Stimulated activated memory B cell treated with anti-CD40 and anti-IgM and Interleukin-4, amounts not matched to agents 10 μg/mL and 1 μg/mL and 100 μg/mL, for 72 hours (primary cell): ENCODE measurements around the gene CEL.
"Not testable (repeated sequence)": the region's sequence is repeated elsewhere in the genome, so short reads cannot be mapped to it uniquely, and the experiment has no call there.

ENCODE experiments used
- ATAC-seq: fragments of 150-1000 bp; cut with Tn5 transposase; 2 replicates; pipeline ENCODE4 v1.10.0; 2021
- H3K27ac Mint-ChIP-seq: one replicate; pipeline ENCODE4 v1.8.0; 2022; ENCODE audit warnings: mild to moderate bottlenecking, mixed read lengths
- H3K27me3 Mint-ChIP-seq: one replicate; pipeline ENCODE4 v1.8.0; 2022; ENCODE audit warnings: mixed read lengths
- H3K36me3 Mint-ChIP-seq: one replicate; pipeline ENCODE4 v1.8.0; 2022; ENCODE audit warnings: mixed read lengths
- H3K4me1 Mint-ChIP-seq: one replicate; pipeline ENCODE4 v1.8.0; 2022; ENCODE audit warnings: mixed read lengths
- H3K4me3 Mint-ChIP-seq: one replicate; pipeline ENCODE4 v1.8.0; 2022; ENCODE audit warnings: mild to moderate bottlenecking, moderate library complexity, mixed read lengths
- H3K9me3 Mint-ChIP-seq: one replicate; pipeline ENCODE4 v1.8.0; 2022; ENCODE audit warnings: mixed read lengths

The CEL gene

GRCh38 chr9:133055788-133056420, 5.9 kb upstream of the CEL start:
- H3K27me3 Mint-ChIP-seq = no peaks in the 10 kb centered on the region
- H3K36me3 Mint-ChIP-seq = peaks cover 74% of the 10 kb centered on the region
- no peak for ATAC-seq
- no peaks in the 10 kb centered on the region for H3K9me3 Mint-ChIP-seq
- peaks cover 22% of the 10 kb centered on the region for H3K4me1 Mint-ChIP-seq
- H3K27ac Mint-ChIP-seq = no peak overlapping the region
- no peak overlapping the region for H3K4me3 Mint-ChIP-seq

GRCh38 chr9:133056533-133056932, 5.2 kb upstream of the CEL start:
- ATAC-seq = no peak
- Mint-ChIP-seq H3K4me3 (no peak overlapping the region), H3K36me3 (peaks cover 67% of the 10 kb centered on the region), H3K27ac (no peak overlapping the region), H3K27me3 (no peaks in the 10 kb centered on the region), H3K4me1 (peaks cover 22% of the 10 kb centered on the region), H3K9me3 (no peaks in the 10 kb centered on the region)

- no peaks in the 10 kb centered on the region for H3K9me3 Mint-ChIP-seq
- no peak for ATAC-seq
- peaks cover 22% of the 10 kb centered on the region for H3K4me1 Mint-ChIP-seq
- H3K27ac Mint-ChIP-seq = no peak overlapping the region
- peaks cover 63% of the 10 kb centered on the region for H3K36me3 Mint-ChIP-seq
- no peak overlapping the region for H3K4me3 Mint-ChIP-seq
- H3K27me3 Mint-ChIP-seq = no peaks in the 10 kb centered on the region
Observed at GRCh38 chr9:133057006-133057405, 4.8 kb upstream of the CEL start.

- H3K36me3 Mint-ChIP-seq = peaks cover 57% of the 10 kb centered on the region
- H3K9me3 Mint-ChIP-seq = no peaks in the 10 kb centered on the region
- no peak for ATAC-seq
- no peaks in the 10 kb centered on the region for H3K27me3 Mint-ChIP-seq
- H3K4me1 Mint-ChIP-seq = peaks cover 22% of the 10 kb centered on the region
- no peak overlapping the region for H3K27ac Mint-ChIP-seq
- no peak overlapping the region for H3K4me3 Mint-ChIP-seq
Observed at GRCh38 chr9:133057553-133057952, 4.2 kb upstream of the CEL start.

GRCh38 chr9:133058071-133058470, 3.7 kb upstream of the CEL start:
- Mint-ChIP-seq H3K4me1 (peaks cover 22% of the 10 kb centered on the region), H3K36me3 (peaks cover 55% of the 10 kb centered on the region), H3K9me3 (no peaks in the 10 kb centered on the region), H3K27ac (no peak overlapping the region), H3K27me3 (no peaks in the 10 kb centered on the region), H3K4me3 (no peak overlapping the region)
- ATAC-seq = no peak

GRCh38 chr9:133058550-133059320, 3.0 kb upstream of the CEL start:
- Mint-ChIP-seq H3K4me3 (no peak overlapping the region), H3K27me3 (no peaks in the 10 kb centered on the region), H3K4me1 (peaks cover 22% of the 10 kb centered on the region), H3K27ac (no peak overlapping the region), H3K36me3 (peaks cover 51% of the 10 kb centered on the region), H3K9me3 (no peaks in the 10 kb centered on the region)
- no peak for ATAC-seq

- Mint-ChIP-seq H3K9me3 (no peaks in the 10 kb centered on the region), H3K36me3 (peaks cover 43% of the 10 kb centered on the region), H3K4me1 (peaks cover 22% of the 10 kb centered on the region), H3K27ac (no peak overlapping the region), H3K4me3 (no peak overlapping the region), H3K27me3 (no peaks in the 10 kb centered on the region)
- no peak for ATAC-seq
Observed at GRCh38 chr9:133059623-133060022, 2.2 kb upstream of the CEL start.

- Mint-ChIP-seq H3K27me3 (no peaks in the 10 kb centered on the region), H3K4me3 (no peak overlapping the region), H3K27ac (no peak overlapping the region)
Observed at GRCh38 chr9:133060417-133060841, 1.4 kb upstream of the CEL start.

GRCh38 chr9:133061019-133061763, 590 bp upstream of the CEL start:
- not testable (repeated sequence) for H3K4me3 Mint-ChIP-seq, H3K27ac Mint-ChIP-seq, H3K9me3 Mint-ChIP-seq, H3K27me3 Mint-ChIP-seq, ATAC-seq
- peaks cover 27% of the 10 kb centered on the region for H3K36me3 Mint-ChIP-seq
- H3K4me1 Mint-ChIP-seq = peaks cover 22% of the 10 kb centered on the region

More at GRCh38 chr9:133060417-133060841, 1.4 kb upstream of the CEL start:
- no peak for ATAC-seq
- Mint-ChIP-seq H3K36me3 (peaks cover 35% of the 10 kb centered on the region), H3K9me3 (no peaks in the 10 kb centered on the region), H3K4me1 (peaks cover 22% of the 10 kb centered on the region)

- H3K9me3 Mint-ChIP-seq, H3K4me3 Mint-ChIP-seq, ATAC-seq, H3K27me3 Mint-ChIP-seq, H3K27ac Mint-ChIP-seq: not testable (repeated sequence)
- peaks cover 15% of the 10 kb centered on the region for H3K36me3 Mint-ChIP-seq
- peaks cover 22% of the 10 kb centered on the region for H3K4me1 Mint-ChIP-seq
Observed at GRCh38 chr9:133062569-133062968, 788 bp downstream of the CEL start.

- no peak for ATAC-seq
- H3K9me3 Mint-ChIP-seq = no peaks in the 10 kb centered on the region
- H3K36me3 Mint-ChIP-seq = peaks cover 10% of the 10 kb centered on the region
- peaks cover 22% of the 10 kb centered on the region for H3K4me1 Mint-ChIP-seq
- H3K27me3 Mint-ChIP-seq = no peaks in the 10 kb centered on the region
- H3K27ac Mint-ChIP-seq = no peak overlapping the region
- H3K4me3 Mint-ChIP-seq = no peak overlapping the region
Observed at GRCh38 chr9:133063159-133063499, 1.3 kb downstream of the CEL start.

- Mint-ChIP-seq H3K4me3 (no peak overlapping the region), H3K36me3 (peaks cover 4% of the 10 kb centered on the region), H3K9me3 (no peaks in the 10 kb centered on the region), H3K27me3 (no peaks in the 10 kb centered on the region), H3K27ac (no peak overlapping the region), H3K4me1 (peaks cover 18% of the 10 kb centered on the region)
- no peak for ATAC-seq
Observed at GRCh38 chr9:133063500-133064231, 1.9 kb downstream of the CEL start.

- no peak overlapping the region for H3K27ac Mint-ChIP-seq
- H3K36me3 Mint-ChIP-seq = no peaks in the 10 kb centered on the region
- H3K27me3 Mint-ChIP-seq = no peaks in the 10 kb centered on the region
- H3K4me1 Mint-ChIP-seq = peaks cover 10% of the 10 kb centered on the region
- no peak overlapping the region for H3K4me3 Mint-ChIP-seq
- no peaks in the 10 kb centered on the region for H3K9me3 Mint-ChIP-seq
- ATAC-seq = no peak
Observed at GRCh38 chr9:133064241-133065069, 2.7 kb downstream of the CEL start.

GRCh38 chr9:133065070-133065388, 3.2 kb downstream of the CEL start:
- Mint-ChIP-seq H3K27ac (no peak overlapping the region), H3K27me3 (no peaks in the 10 kb centered on the region), H3K36me3 (no peaks in the 10 kb centered on the region), H3K9me3 (no peaks in the 10 kb centered on the region), H3K4me1 (peaks cover 4% of the 10 kb centered on the region), H3K4me3 (no peak overlapping the region)
- ATAC-seq = no peak
